Stimulated activated CD8-positive, alpha-beta memory T cell treated with anti-CD3 and anti-CD28 coated beads, Interleukin-12 subunit alpha, Interleukin-12 subunit beta, amount 100 ng/mL, for 4 hours (primary cell): ENCODE measurements around the gene JARID2.

Source experiments
- DNase-seq: peaks from one replicate; pipeline ENCODE4 v3.0.0-alpha.2; 2020; ENCODE audit warnings: low read depth

Gene JARID2

DNA sequence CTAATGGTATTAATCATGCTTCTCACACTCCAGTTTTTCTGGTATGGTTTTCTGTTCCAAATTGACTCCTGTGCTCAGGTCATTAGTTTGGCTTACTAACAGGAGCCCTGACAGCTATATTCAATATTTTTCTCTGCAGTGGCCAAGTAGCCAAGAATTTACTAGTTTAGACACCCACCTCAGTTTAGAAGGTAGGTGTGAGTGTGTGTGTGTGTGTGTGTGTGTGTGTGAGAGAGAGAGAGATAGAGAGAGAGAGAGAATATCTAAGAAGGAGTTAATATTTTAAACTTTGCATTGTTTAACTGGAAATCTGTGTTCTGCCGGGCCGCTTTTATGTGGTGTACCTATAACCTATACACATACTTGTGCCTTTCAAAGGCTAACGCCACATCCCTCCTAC lies 18.5 kb downstream of the JARID2 start:
- no peak for DNase-seq

DNA sequence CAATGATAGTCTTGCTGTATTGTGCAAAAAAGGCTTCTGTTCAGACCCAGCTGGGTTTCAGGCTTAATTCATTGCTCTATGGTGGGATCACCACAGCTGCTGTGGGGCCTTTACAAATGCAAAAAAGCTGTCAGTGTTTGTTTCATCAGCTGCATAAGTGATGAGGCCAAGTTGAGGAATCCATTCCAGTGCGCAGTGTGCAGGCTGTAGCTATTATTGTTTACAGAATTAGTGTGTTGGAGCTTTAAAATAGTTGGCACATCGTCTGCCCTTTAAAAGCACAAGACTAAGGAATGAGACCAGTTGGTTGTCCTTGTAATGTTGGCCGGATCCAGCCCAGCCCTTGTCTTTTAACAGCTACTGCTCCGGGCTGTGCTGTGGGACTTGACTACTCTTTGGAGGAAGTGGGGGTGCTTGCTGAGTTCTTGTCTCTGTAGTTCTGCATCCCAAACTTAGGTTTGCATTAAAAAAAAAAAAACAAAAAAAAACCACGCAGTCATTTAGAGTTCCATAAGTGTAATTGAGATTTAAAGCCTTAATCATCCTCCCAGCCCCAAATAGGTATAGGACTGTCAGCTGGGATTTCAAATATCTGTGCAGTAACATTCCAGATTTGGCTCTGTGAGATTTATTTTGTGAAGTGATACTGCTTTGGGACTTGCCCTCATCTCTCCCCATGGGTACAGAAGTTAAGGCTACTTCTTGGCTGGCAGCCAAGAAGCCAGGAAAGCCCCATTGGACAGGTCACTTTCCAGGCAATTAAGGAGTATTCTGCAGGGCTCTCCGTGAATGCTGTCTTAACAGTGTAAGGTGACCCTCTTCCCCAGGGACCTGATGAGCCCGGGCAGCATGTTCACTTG lies 19.3 kb downstream of the JARID2 start:
- no peak for DNase-seq

DNA sequence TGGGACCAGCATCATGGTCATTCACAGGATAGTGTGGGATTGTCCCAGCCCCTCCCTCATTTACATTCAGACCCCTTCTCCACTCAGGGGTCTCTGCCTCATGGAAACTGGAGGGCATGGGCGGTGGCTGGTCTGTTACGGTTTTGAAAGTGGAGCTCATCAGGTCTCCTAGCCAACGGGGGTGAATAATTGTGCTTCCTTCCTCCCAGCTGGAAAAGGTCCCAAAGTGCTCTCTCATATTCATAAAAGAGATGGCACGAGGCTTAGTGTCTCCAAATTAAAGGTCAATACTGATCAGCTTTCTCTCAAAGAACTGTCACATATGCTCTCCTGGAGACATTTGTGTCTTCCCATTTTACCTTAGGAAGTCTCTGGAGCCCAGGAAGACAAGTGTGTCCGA lies 19.9 kb downstream of the JARID2 start:
- DNase-seq = no peak

GRCh38 chr6:15266423-15266996 lies 20.6 kb downstream of the JARID2 start:
- DNase-seq = no peak

GRCh38 chr6:15267221-15267620 lies 21.4 kb downstream of the JARID2 start:
- no peak for DNase-seq

DNA sequence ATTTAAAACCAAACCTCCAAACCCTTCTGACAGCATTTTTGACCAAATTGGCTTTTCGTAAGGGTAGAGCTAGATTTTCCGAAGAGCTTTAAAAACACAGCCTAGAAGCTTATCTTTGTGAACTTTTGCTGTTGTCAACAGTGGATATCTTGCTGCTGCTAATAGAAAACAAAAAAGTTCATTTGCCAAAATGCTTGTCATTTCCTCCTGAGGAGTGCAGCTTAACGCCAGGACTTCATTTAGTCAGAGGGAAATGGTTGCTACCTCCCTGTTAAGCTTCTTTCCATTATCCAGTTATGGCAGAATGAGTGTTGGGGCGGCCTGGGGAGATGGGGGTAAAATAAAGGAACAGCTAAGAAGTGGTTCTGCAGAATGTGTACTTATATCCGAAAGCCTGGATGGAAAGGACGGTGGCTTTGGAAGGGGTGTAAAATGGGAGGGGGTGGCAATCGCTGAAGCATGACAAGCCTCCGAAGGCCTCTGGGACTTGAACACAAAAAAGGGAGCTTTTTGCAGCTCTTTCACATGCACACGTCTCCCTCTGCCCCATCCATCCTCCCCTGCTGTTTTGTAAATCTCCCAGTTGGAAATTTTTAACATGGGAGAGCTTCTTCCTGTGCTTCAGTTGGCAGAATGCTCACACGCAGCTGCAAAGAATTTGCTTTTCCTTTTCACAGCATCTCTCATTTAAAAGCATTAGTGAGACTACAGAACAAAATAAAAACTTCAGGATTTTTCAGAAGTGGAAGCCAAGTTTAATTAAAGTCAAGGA lies 22.5 kb downstream of the JARID2 start:
- no peak for DNase-seq

GRCh38 chr6:15269011-15269410 lies 23.1 kb downstream of the JARID2 start:
- no peak for DNase-seq

- no peak for DNase-seq
Observed at GRCh38 chr6:15269619-15270018, 23.8 kb downstream of the JARID2 start.

GRCh38 chr6:15270402-15270801 lies 24.5 kb downstream of the JARID2 start:
- DNase-seq = no peak

DNA sequence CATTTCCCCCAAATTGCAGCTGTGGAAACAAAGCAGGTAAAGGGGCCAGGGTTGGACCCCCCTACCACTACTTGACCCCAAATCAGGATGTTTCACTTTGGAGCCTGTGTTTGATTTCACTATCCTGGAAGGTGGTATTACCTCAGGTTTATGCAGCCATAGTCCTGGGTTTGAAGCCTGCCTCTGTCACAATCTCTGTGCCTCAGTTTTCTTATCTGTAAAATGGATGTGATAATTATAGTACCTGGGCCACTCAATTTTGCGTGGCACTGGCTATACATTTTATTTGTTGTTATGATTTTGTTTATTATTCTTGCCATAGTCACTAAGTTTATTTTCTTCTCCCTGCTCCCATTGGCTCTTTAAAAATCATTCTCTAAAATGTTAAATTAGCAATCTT lies 26.7 kb downstream of the JARID2 start:
- DNase-seq = no peak

DNA sequence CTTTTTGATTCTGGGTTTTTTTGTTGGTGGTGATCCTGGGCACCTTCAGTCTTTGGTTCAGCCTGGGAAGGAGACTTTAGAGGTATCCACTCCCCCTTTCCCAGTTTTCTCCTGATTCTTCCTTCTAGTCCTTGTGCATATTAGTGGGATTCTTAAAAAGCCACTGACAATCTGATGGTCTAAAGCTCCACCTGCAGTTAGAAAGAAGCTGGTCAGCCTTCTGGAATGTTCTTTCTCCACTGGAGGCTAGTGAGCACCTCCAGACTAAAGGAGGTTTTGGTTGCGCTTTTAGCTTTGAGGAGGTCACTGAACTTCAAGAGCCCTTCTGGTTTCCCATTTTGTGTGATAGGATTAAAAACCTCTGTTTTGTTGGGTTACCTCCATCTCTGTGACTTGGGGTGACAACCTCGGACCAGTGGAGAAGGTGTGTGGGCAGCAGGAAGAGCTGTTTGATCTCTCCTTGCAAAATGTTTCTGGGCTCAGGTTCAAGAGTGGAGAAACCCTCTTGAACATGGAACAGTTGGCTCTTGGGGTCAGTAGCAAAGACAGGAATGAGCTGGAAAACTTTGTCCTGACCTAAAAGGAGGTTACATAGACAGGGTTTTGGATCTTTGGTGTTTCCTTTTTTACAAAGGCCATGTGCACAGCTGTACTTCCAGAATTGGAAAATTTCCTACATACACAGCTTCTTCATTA lies 29.0 kb downstream of the JARID2 start:
- DNase-seq = no peak

DNA sequence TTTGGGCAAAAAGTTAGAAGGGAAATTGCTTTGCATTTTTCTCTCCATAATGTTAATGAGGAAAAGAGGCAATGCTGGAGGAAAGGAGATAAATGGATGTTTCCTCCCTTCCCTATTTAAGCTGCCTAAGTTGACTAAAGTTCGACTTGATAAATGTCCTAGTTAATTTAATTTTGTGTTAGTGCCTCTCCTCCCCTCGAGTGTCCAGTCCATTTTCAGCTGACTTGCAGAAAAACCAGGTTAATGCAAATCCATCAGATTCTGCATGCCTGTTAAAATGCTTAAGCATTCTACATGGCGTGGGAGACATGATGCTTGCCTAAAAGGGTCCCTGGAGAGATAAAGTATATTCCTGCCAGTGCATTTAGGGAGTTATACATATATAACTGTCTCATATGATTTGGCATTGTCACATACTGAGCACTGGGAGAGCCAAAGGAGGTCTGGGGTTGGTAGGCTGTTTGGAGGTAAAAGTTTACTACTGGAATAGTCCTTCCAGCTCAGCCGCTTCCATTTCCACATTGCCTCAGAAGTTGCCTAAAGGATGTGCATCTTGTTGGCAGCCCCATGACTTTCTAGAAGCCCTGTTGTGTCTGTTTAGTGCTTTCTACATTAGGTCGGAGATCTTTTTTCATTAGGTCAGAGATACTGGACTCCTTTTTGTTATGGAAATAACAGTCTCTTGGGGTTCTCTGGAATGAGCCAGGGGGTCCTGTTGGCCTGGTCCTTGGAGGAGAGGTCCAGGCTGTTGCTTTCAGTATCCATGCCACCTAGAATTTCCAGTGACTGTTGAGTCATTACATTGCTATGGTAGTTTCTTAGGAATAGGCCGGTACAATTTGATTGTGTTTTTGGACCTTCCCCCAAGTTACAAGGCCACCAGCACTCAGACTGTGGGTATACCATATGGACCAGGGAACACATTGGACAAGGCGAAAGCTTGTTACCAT lies 30.4 kb downstream of the JARID2 start:
- DNase-seq = no peak

- no peak for DNase-seq
Observed at GRCh38 chr6:15279047-15279661, 33.3 kb downstream of the JARID2 start.

GRCh38 chr6:15280028-15280427 lies 34.2 kb downstream of the JARID2 start:
- no peak for DNase-seq

DNA sequence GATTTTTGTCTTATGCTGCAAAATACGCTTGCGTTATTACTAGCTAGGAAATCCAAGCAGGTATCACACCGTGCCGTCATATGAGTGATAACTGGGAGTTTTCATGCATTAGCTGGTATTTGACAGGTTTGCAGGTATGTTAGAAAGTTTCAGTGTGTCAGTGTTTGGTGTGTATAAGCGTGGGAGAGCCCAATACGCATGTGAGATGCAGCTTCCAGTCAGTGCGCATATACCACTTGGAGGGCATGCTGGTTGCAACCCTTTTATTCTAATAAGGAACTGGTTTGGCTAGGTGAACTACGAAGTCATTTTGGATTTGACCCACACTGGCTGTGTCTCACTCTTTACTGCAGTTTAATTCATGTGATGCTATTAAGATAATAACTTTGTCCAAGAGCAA lies 35.1 kb downstream of the JARID2 start:
- no peak for DNase-seq

DNA sequence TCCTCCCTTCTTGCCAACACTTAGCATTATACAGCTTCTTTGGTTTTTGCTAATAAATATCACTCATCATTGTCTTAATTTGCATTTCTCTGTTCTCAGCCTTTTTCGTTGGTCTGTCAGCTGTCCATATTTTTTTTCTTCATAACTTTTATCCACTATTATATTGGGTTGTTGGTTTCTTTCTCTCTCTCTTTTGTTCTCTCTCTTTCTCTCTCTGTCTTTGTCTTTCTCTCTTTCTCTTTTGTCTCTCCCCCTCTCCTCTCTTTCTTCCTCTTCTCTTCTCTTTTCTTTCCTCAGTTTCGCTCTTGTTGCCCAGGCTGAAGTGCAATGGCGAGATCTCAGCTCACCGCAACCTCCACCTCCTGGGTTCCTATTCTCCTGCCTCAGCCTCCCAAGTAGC lies 36.5 kb downstream of the JARID2 start:
- DNase-seq = no peak

- DNase-seq = no peak
Observed at GRCh38 chr6:15283986-15284361, 38.1 kb downstream of the JARID2 start.

GRCh38 chr6:15284743-15285142 lies 38.9 kb downstream of the JARID2 start:
- no peak for DNase-seq

DNA sequence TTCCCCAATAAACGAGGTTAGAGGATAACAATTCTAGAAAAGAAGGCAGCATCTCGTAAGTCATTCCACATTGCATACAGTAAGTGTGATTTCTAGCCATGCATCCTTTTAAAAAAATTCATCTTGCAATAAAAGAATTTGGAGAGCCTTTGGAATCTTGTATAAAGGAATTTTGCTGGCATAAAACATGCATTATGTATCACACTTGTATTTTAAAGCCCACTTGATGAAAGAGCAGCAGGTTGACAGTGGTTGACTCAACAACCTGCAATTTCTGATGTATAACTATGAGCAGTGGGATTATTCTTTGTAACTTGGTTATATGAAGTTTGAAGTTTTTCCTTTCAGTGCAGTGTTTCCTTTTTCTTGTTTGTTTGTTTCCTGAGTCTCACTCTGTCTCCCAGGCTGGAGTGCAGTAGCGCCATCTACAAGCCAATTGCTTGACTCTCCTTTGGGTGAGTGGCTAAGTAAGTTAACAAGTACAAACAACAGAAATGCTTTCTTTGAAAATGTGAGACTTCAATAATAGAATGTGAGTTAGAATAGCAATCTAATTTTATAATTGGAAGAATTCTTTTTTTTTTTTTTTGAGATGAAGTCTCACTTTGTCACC lies 39.9 kb downstream of the JARID2 start:
- no peak for DNase-seq

GRCh38 chr6:15287670-15288375 lies 42.0 kb downstream of the JARID2 start:
- DNase-seq = no peak
